ENCODE measurements around the gene SLC9A8. TPM values are rescaled to one million over a fixed set of nuclear protein-coding genes. Genes with fewer than 3 reads are reported as not detected.

Gene SLC9A8
- total RNA-seq, 1 experiment from 2014 or later = 6.7 TPM

DNA sequence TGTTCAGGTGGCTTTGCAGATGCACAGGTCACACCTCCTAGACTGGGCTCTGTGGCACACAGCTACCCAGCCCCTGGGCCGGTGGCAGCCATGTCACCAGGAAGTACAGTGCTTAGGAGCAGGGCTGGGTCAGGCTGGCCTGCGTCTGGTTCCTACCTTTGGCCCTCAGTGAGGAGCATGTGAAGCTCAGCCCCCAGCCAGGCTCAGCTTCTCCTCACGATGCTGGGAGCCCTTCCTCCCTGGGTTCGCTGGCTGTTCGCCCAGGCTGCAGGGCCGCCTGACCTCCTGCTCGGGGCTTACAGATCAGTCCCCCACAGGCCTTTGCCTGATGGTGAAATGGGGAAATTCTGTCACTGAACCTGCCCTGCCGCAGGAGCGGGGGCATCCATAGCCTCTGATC lies 79.6 kb downstream of the SLC9A8 start:
- H3K9me2 ChIP-seq (ENCODE audit: insufficient read depth) = no peaks in the 10 kb centered on the region
- H2AFZ ChIP-seq (ENCODE audit: low read depth, low read length, poor library complexity, severe bottlenecking) = no peak overlapping the region
- TF ChIP-seq CBX3 (IDR thresholded peaks at IDR 0.05; ENCODE audit: low read depth) = no peak
- TF ChIP-seq, protein P1, sequence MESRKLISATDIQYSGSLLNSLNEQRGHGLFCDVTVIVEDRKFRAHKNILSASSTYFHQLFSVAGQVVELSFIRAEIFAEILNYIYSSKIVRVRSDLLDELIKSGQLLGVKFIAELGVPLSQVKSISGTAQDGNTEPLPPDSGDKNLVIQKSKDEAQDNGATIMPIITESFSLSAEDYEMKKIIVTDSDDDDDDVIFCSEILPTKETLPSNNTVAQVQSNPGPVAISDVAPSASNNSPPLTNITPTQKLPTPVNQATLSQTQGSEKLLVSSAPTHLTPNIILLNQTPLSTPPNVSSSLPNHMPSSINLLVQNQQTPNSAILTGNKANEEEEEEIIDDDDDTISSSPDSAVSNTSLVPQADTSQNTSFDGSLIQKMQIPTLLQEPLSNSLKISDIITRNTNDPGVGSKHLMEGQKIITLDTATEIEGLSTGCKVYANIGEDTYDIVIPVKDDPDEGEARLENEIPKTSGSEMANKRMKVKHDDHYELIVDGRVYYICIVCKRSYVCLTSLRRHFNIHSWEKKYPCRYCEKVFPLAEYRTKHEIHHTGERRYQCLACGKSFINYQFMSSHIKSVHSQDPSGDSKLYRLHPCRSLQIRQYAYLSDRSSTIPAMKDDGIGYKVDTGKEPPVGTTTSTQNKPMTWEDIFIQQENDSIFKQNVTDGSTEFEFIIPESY (IDR thresholded peaks at IDR 0.05; ENCODE audit: extremely low read depth, insufficient replicate concordance, low read length) = no peak
- TF ChIP-seq ZNF274 (IDR thresholded peaks at IDR 0.05; ENCODE audit: low read depth, low read length) = no peak
- no peak for TF ChIP-seq ELF1 (IDR thresholded peaks at IDR 0.05; ENCODE audit: borderline replicate concordance, low read depth)
- TF ChIP-seq, protein P2, sequence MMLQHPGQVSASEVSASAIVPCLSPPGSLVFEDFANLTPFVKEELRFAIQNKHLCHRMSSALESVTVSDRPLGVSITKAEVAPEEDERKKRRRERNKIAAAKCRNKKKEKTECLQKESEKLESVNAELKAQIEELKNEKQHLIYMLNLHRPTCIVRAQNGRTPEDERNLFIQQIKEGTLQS (IDR thresholded peaks at IDR 0.05) = no peak
- no peak for TF ChIP-seq SIN3A (IDR thresholded peaks at IDR 0.05; ENCODE audit: low read depth)
- TF ChIP-seq, protein P3, sequence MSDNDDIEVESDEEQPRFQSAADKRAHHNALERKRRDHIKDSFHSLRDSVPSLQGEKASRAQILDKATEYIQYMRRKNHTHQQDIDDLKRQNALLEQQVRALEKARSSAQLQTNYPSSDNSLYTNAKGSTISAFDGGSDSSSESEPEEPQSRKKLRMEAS (IDR thresholded peaks at IDR 0.05) = no peak
- H3K9me3 ChIP-seq (ENCODE audit: control insufficient read depth in 1 of 2, insufficient read depth in 1 of 2, low read depth in 1 of 2, low read length in 2 of 2) = no peaks in the 10 kb centered on the region
- H3K27ac ChIP-seq (ENCODE audit: low read depth, low read length) = no peak overlapping the region
- H4K20me1 ChIP-seq (ENCODE audit: insufficient read depth) = no peaks in the 10 kb centered on the region
- ChIA-PET CTCF (interaction anchor here (1.3 kb wide), 1 partner anchor 281 kb away, joined by 3 read pairs; no protein-coding TSS in a partner anchor), POLR2A (no interaction called here), RAD21 (ENCODE audit: low non-redundant PET in 1 of 2, low total read pairs in 2 of 2, uncharacterized antibody in 2 of 2, unreplicated experiment in 2 of 2) (no interaction called here)
- no peak overlapping the region for H3K4me2 ChIP-seq (ENCODE audit: low read length)
- no TSS peak for BruUV-seq (replicated peaks)
- H3K9ac ChIP-seq (ENCODE audit: low read length) = no peak overlapping the region
- no peaks in the 10 kb centered on the region for H3K36me3 ChIP-seq (ENCODE audit: control insufficient read depth in 1 of 2, insufficient read depth in 2 of 2, low read length in 2 of 2)
- no peaks in the 10 kb centered on the region for H3K27me3 ChIP-seq (ENCODE audit: insufficient read depth, low read length)
- no peak overlapping the region for H3K4me3 ChIP-seq (replicated peaks in 1 of 2; ENCODE audit: low read depth in 1 of 2, low read length in 2 of 2)
- no peak for ATAC-seq
- intact Hi-C loops (cut with micrococcal nuclease) = no loop called here
- H3K79me2 ChIP-seq (ENCODE audit: insufficient read depth, low read length) = no peaks in the 10 kb centered on the region
- H3K4me1 ChIP-seq (ENCODE audit: control insufficient read depth in 1 of 2, insufficient read depth in 2 of 2, low read length in 2 of 2) = peaks cover 0 to 5% of the 10 kb centered on the region in 2 experiments; a peak in 1 of 4 replicates
- no peak for DNase-seq (ENCODE audit: low read depth, low spot score)

DNA sequence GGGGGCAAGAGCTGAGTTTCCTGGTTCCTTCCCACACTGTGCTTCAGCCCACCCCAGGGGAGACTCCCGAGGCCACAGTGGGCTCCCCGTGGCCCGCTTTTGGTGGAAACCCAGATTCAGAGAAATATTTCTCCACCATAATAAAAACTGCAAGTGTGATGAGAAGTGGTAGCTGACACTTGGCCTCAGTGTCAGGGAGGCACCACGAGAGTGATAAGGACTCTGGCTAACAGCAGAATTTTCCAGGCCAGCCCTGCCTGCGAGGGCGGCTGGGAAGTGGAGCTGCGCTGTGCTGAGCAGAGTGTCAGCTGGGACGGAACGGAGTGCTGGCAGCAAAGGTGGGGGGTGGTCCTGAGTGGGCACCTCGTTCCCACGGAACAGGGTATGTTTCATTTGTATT lies 80.2 kb downstream of the SLC9A8 start:
- Histone ChIP-seq H3K9me2 (ENCODE audit: insufficient read depth) (no peaks in the 10 kb centered on the region), H3K4me3 (replicated peaks in 1 of 2; ENCODE audit: low read depth in 1 of 2, low read length in 2 of 2) (no peak overlapping the region), H3K79me2 (ENCODE audit: insufficient read depth, low read length) (no peaks in the 10 kb centered on the region), H3K9me3 (ENCODE audit: control insufficient read depth in 1 of 2, insufficient read depth in 1 of 2, low read depth in 1 of 2, low read length in 2 of 2) (no peaks in the 10 kb centered on the region), H2AFZ (ENCODE audit: low read depth, low read length, poor library complexity, severe bottlenecking) (no peak overlapping the region), H3K4me2 (ENCODE audit: low read length) (no peak overlapping the region), H3K27ac (ENCODE audit: low read depth, low read length) (no peak overlapping the region), H3K9ac (ENCODE audit: low read length) (no peak overlapping the region), H3K4me1 (ENCODE audit: control insufficient read depth in 1 of 2, insufficient read depth in 2 of 2, low read length in 2 of 2) (peaks cover 0 to 5% of the 10 kb centered on the region in 2 experiments; a peak in 1 of 4 replicates), H3K36me3 (ENCODE audit: control insufficient read depth in 1 of 2, insufficient read depth in 2 of 2, low read length in 2 of 2) (no peaks in the 10 kb centered on the region), H3K27me3 (ENCODE audit: insufficient read depth, low read length) (no peaks in the 10 kb centered on the region), H4K20me1 (ENCODE audit: insufficient read depth) (no peaks in the 10 kb centered on the region)
- CTCF ChIA-PET = no interaction called here
- RAD21 ChIA-PET (ENCODE audit: low non-redundant PET in 1 of 2, low total read pairs in 2 of 2, uncharacterized antibody in 2 of 2, unreplicated experiment in 2 of 2) = no interaction called here
- DNase-seq (ENCODE audit: low read depth, low spot score) (no peak), ATAC-seq (no peak)
- intact Hi-C loops (cut with micrococcal nuclease) = no loop called here
- POLR2A ChIA-PET = no interaction called here
- BruUV-seq (replicated peaks) = no TSS peak
- TF ChIP-seq, protein P4, sequence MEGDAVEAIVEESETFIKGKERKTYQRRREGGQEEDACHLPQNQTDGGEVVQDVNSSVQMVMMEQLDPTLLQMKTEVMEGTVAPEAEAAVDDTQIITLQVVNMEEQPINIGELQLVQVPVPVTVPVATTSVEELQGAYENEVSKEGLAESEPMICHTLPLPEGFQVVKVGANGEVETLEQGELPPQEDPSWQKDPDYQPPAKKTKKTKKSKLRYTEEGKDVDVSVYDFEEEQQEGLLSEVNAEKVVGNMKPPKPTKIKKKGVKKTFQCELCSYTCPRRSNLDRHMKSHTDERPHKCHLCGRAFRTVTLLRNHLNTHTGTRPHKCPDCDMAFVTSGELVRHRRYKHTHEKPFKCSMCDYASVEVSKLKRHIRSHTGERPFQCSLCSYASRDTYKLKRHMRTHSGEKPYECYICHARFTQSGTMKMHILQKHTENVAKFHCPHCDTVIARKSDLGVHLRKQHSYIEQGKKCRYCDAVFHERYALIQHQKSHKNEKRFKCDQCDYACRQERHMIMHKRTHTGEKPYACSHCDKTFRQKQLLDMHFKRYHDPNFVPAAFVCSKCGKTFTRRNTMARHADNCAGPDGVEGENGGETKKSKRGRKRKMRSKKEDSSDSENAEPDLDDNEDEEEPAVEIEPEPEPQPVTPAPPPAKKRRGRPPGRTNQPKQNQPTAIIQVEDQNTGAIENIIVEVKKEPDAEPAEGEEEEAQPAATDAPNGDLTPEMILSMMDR (IDR thresholded peaks at IDR 0.05 in 2 of 3, conservative IDR thresholded peaks at IDR 0.05 in 1 of 3; ENCODE audit: borderline replicate concordance in 1 of 3, insufficient read depth in 1 of 3, low read depth in 2 of 3, low read length in 2 of 3) = no peak
- TF ChIP-seq ELF1 (IDR thresholded peaks at IDR 0.05; ENCODE audit: borderline replicate concordance, low read depth) (no peak), JUND (IDR thresholded peaks at IDR 0.05) (no peak), POLR2AphosphoS5 (IDR thresholded peaks at IDR 0.05; ENCODE audit: low read depth, low read length) (no peak)
